IPS-15b (cell line): ENCODE measurements around the gene OSBPL6.
A peak's percentile ranks its signal among the peaks of the same experiment; 100 is the strongest.
"Not testable (repeated sequence)": the region's sequence is repeated elsewhere in the genome, so short reads cannot be mapped to it uniquely, and the experiment has no call there.

Source experiments
- H3K27me3 ChIP-seq: one replicate; pipeline ENCODE4 v1.6.1; 2013; ENCODE audit warnings: low read length; ENCODE audit not compliant: control insufficient read depth, insufficient read depth
- H3K36me3 ChIP-seq: one replicate; pipeline ENCODE4 v1.6.1; 2013; ENCODE audit warnings: low read length; ENCODE audit not compliant: control insufficient read depth, insufficient read depth
- H3K4me1 ChIP-seq: one replicate; pipeline ENCODE4 v1.6.1; 2013; ENCODE audit warnings: mild to moderate bottlenecking, low read length; ENCODE audit not compliant: control insufficient read depth, insufficient read depth
- H3K4me3 ChIP-seq: one replicate; pipeline ENCODE4 v1.5.1; 2013; ENCODE audit warnings: low read depth, low read length
- H3K9ac ChIP-seq: one replicate; pipeline ENCODE4 v1.6.1; 2013; ENCODE audit warnings: low read depth, mild to moderate bottlenecking, low read length
- H3K9me3 ChIP-seq: one replicate; pipeline ENCODE4 v1.6.1; 2013; ENCODE audit warnings: mild to moderate bottlenecking, low read length; ENCODE audit not compliant: control insufficient read depth, insufficient read depth

OSBPL6 gene

DNA sequence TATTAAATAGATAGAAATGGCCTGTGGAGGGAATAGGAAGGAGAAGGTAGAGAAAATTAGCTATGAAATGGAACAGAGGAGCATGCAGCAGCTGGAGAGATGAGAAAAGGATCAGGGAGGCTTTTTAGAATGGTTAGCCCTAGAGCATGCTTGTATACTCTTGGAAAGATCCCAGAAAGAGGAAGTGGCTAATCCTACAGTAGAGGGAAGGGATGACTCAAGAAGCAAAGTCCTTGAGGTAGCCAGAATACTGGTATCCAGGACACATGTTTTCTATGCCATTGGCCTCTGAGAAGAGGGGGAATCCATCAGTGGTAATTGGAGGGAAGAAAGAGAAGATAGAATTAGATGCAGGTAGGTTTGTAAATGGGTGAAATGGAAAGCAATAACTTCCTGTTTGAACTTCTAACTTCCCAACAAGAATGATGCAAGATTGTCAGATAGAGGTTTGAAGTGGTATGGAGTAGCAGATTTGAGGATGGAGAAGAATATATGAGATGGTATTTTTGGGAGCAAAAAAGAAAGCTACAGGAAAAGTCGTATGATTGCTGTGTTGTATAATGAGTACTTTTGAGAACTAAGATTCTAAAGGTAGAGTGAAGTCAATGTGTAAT is 17.1 kb upstream of the OSBPL6 start:
- Histone ChIP-seq H3K9me3 (no peaks in the 10 kb centered on the region), H3K27me3 (no peaks in the 10 kb centered on the region), H3K4me1 (no peaks in the 10 kb centered on the region), H3K4me3 (no peak overlapping the region), H3K9ac (no peak overlapping the region), H3K36me3 (no peaks in the 10 kb centered on the region)

GRCh38 chr2:178180648-178181047 is 13.7 kb upstream of the OSBPL6 start:
- H3K4me3 ChIP-seq, H3K9ac ChIP-seq, H3K9me3 ChIP-seq: not testable (repeated sequence)

GRCh38 chr2:178187861-178188260 is 6.5 kb upstream of the OSBPL6 start:
- no peaks in the 10 kb centered on the region for H3K36me3 ChIP-seq
- H3K4me3 ChIP-seq = no peak overlapping the region
- peaks cover 20% of the 10 kb centered on the region for H3K27me3 ChIP-seq
- no peaks in the 10 kb centered on the region for H3K4me1 ChIP-seq
- H3K9ac ChIP-seq = no peak overlapping the region
- H3K9me3 ChIP-seq = no peaks in the 10 kb centered on the region

More at GRCh38 chr2:178180648-178181047, 13.7 kb upstream of the OSBPL6 start:
- H3K4me1 ChIP-seq, H3K27me3 ChIP-seq, H3K36me3 ChIP-seq: not testable (repeated sequence)

DNA sequence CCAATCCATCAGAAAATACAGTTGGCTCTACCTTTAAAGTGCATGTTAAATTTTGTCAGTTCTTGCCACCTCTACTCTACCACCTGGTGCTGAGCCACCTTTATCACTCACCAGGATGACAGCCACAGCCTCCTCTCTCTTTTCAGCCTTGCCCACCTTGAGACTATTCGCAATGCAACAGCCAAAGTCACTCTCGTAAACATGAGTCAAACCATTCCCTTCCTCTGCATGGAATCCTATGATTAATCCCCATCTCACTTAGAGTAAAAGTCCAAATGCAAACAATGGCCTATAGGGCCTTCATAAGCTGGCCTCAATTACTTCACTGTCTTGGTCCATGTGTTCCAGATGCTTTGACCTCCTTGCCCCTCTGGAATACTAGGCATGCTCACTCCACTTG is 5.8 kb upstream of the OSBPL6 start:
- Histone ChIP-seq H3K36me3 (no peaks in the 10 kb centered on the region), H3K4me1 (no peaks in the 10 kb centered on the region), H3K27me3 (peaks cover 26% of the 10 kb centered on the region), H3K9ac (no peak overlapping the region), H3K9me3 (no peaks in the 10 kb centered on the region), H3K4me3 (no peak overlapping the region)

DNA sequence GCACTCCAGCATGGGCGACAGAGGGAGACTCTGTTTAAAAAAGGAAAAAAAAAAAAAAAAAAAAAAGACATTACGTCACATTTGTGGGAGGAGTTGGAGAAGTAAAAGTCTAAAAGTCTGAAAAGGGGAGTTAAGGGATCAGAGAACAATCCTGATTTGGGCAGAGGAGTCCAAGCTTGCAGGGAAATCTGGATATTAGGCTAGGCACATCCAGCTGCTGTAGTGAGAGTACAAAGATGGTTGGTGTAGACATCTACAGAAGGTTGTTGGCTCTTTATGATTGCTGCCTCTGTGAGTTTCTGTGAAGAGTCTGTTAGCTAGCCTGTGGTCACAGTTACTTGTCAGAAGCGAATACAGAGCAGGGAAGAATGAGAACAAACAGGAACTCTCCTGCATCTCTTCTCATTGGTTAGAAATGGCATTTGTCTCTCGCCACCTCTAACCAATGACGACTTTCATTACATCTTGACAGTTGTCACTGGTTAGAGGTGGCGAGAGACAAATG is 3.3 kb upstream of the OSBPL6 start:
- H3K4me1 ChIP-seq = no peaks in the 10 kb centered on the region
- H3K27me3 ChIP-seq = peaks cover 28% of the 10 kb centered on the region
- H3K9ac ChIP-seq = no peak overlapping the region
- H3K36me3 ChIP-seq = no peaks in the 10 kb centered on the region
- H3K9me3 ChIP-seq = no peaks in the 10 kb centered on the region
- no peak overlapping the region for H3K4me3 ChIP-seq

DNA sequence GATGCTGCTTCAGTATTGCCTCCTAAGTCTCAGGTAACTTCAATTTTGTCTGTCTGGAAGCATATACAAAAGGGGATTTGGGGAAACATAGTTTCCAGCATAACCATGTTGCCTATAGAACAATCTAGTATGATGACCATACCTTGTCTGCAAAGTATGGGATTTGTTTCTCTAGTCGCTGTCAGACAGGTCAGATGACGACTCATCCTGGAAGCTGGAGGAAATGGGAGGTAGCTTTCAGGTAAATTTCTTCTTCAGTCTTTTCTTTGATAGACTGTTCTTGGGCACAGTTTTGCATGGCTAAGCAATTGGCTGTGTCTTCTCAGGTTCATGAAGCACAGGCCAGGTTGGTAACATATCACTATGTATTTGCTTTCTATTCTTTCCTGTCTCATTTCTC is 2.8 kb upstream of the OSBPL6 start:
- no peak overlapping the region for H3K4me3 ChIP-seq
- H3K9me3 ChIP-seq = no peaks in the 10 kb centered on the region
- no peaks in the 10 kb centered on the region for H3K36me3 ChIP-seq
- peaks cover 29% of the 10 kb centered on the region for H3K27me3 ChIP-seq
- no peak overlapping the region for H3K9ac ChIP-seq
- H3K4me1 ChIP-seq = no peaks in the 10 kb centered on the region

DNA sequence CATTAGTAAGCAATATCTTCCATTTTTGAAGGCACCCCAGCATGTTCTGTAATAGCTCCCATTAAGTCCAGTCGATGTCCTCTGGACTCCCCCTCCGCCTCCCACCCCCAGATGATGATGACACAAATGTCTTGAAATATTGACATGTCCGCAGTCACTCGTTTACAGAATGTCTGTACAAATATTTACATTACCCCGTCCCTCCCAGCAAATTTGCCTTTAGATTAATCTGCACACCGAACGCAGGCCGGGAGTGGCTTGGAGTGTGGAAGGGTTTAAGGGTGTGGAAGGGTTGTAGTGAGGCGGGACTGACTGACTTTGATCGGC is 853 bp upstream of the OSBPL6 start:
- Histone ChIP-seq H3K27me3 (peaks cover 31% of the 10 kb centered on the region), H3K4me1 (no peaks in the 10 kb centered on the region), H3K9me3 (no peaks in the 10 kb centered on the region), H3K36me3 (no peaks in the 10 kb centered on the region), H3K9ac (no peak overlapping the region), H3K4me3 (peak overlapping the region; percentile 83)

- Histone ChIP-seq H3K36me3 (no peaks in the 10 kb centered on the region), H3K27me3 (peaks cover 31% of the 10 kb centered on the region), H3K4me1 (no peaks in the 10 kb centered on the region), H3K9ac (peak overlapping the region; percentile 62), H3K4me3 (peak overlapping the region; percentile 83), H3K9me3 (no peaks in the 10 kb centered on the region)
Measured at GRCh38 chr2:178194600-178195389, 483 bp downstream of the OSBPL6 start.

GRCh38 chr2:178195390-178196166 is 1.3 kb downstream of the OSBPL6 start:
- Histone ChIP-seq H3K27me3 (peaks cover 31% of the 10 kb centered on the region), H3K4me1 (no peaks in the 10 kb centered on the region), H3K9me3 (no peaks in the 10 kb centered on the region), H3K36me3 (no peaks in the 10 kb centered on the region), H3K4me3 (peak overlapping the region; percentile 83), H3K9ac (peak overlapping the region; percentile 62)

DNA sequence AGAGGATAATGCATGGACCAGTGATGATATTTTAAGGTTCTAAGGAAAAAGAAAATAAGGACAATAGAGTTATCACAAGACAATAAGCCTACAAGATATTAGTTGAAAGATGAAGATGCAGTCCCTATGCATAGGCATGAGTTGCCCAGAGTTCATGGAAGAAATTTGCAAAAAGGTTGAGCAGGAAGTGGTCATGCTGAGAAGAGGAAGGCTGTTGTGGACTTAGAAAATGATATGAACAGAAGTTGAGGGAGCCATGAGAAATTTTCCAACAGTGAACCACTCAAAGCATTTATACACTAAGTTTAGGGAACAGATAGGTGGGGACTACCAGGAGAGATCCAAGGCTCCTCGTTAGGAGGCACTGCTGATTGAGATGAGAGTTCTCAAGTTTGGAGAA is 3.5 kb downstream of the OSBPL6 start:
- Histone ChIP-seq H3K36me3 (no peaks in the 10 kb centered on the region), H3K27me3 (peaks cover 12% of the 10 kb centered on the region), H3K9me3 (no peaks in the 10 kb centered on the region), H3K9ac (no peak overlapping the region), H3K4me1 (no peaks in the 10 kb centered on the region), H3K4me3 (no peak overlapping the region)

- H3K9ac ChIP-seq, H3K9me3 ChIP-seq, H3K27me3 ChIP-seq, H3K36me3 ChIP-seq, H3K4me3 ChIP-seq, H3K4me1 ChIP-seq: not testable (repeated sequence)
Measured at GRCh38 chr2:178198441-178198840, 4.1 kb downstream of the OSBPL6 start.
